ENCODE measurements around the gene CLDN14. TPM values are rescaled to one million over a fixed set of nuclear protein-coding genes. Genes with fewer than 3 reads are reported as not detected.

CLDN14 gene
- total RNA-seq, 1 donor from 2014 or later = not detected

GRCh38 chr21:36465478-36465877, 14.4 kb downstream of the CLDN14 start:
- Histone ChIP-seq H3K4me1 (no peaks in the 10 kb centered on the region), H3K27ac (no peak overlapping the region), H2AFZ (replicated peaks) (no peak overlapping the region), H3K79me2 (ENCODE audit: low read depth) (no peaks in the 10 kb centered on the region), H3K27me3 (no peaks in the 10 kb centered on the region), H3K36me3 (no peaks in the 10 kb centered on the region), H3K9me3 (ENCODE audit: low read depth) (no peaks in the 10 kb centered on the region), H4K20me1 (ENCODE audit: low read depth) (no peaks in the 10 kb centered on the region), H3K9ac (no peak overlapping the region), H3F3A (ENCODE audit: low read depth) (no peaks in the 10 kb centered on the region), H3K4me3 (no peak overlapping the region), H3K4me2 (no peak overlapping the region)
- Mint-ChIP-seq H3K27me3 (ENCODE audit: insufficient read depth, low read depth) (peaks cover 3% of the 10 kb centered on the region), H3K4me1 (peaks cover 3% of the 10 kb centered on the region), H3K9me3 (no peaks in the 10 kb centered on the region), H3K4me3 (no peak overlapping the region), H3K27ac (no peak overlapping the region), H3K36me3 (no peaks in the 10 kb centered on the region)
- no peak for DNase-seq (ENCODE audit: low spot score)
- TF ChIP-seq EZH2 (IDR thresholded peaks at IDR 0.05) = no peak
- no peak for TF ChIP-seq CTCF (IDR thresholded peaks at IDR 0.05)
- no peak for TF ChIP-seq EZH2phosphoT487 (IDR thresholded peaks at IDR 0.05)

GRCh38 chr21:36464590-36464989, 15.3 kb downstream of the CLDN14 start:
- peaks cover 2% of the 10 kb centered on the region for H3K27me3 Mint-ChIP-seq (ENCODE audit: insufficient read depth, low read depth)
- Histone ChIP-seq H3K27me3 (no peaks in the 10 kb centered on the region), H4K20me1 (ENCODE audit: low read depth) (no peaks in the 10 kb centered on the region), H3K36me3 (no peaks in the 10 kb centered on the region), H3K4me2 (no peak overlapping the region), H3K79me2 (ENCODE audit: low read depth) (no peaks in the 10 kb centered on the region), H3F3A (ENCODE audit: low read depth) (no peaks in the 10 kb centered on the region), H3K9me3 (ENCODE audit: low read depth) (no peaks in the 10 kb centered on the region), H2AFZ (replicated peaks) (no peak overlapping the region), H3K4me1 (no peaks in the 10 kb centered on the region), H3K9ac (no peak overlapping the region), H3K27ac (no peak overlapping the region), H3K4me3 (no peak overlapping the region)
- no peaks in the 10 kb centered on the region for H3K9me3 Mint-ChIP-seq
- no peak overlapping the region for H3K27ac Mint-ChIP-seq
- TF ChIP-seq CTCF (IDR thresholded peaks at IDR 0.05) (no peak), EZH2phosphoT487 (IDR thresholded peaks at IDR 0.05) (no peak), EZH2 (IDR thresholded peaks at IDR 0.05) (no peak)
- H3K4me3 Mint-ChIP-seq = no peak overlapping the region
- no peak for DNase-seq (ENCODE audit: low spot score)
- H3K36me3 Mint-ChIP-seq = no peaks in the 10 kb centered on the region
- H3K4me1 Mint-ChIP-seq = peaks cover 3% of the 10 kb centered on the region

DNA sequence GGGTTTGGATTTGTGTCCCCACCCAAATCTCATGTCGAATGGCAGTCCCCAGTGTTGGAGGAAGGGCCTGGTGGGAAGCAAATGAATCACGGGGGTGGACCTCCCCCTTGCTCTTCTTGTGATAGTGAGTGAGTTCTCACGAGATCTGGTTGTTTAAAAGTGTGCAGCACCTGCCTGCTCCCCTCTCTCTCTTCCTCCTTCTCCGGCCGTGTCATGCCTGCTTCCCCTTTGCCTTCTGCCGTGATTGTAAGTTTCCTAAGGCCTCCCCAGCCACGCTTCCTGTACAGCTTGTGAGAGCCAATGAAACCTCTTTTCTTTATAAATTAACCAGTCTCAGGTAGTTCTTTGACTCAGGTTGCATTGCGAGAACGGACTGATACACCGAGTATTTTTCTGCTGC, 15.9 kb downstream of the CLDN14 start:
- Histone ChIP-seq H3K27me3 (no peaks in the 10 kb centered on the region), H3K4me3 (no peak overlapping the region), H3K79me2 (ENCODE audit: low read depth) (no peaks in the 10 kb centered on the region), H4K20me1 (ENCODE audit: low read depth) (no peaks in the 10 kb centered on the region), H2AFZ (replicated peaks) (no peak overlapping the region), H3F3A (ENCODE audit: low read depth) (no peaks in the 10 kb centered on the region), H3K36me3 (no peaks in the 10 kb centered on the region), H3K9me3 (ENCODE audit: low read depth) (no peaks in the 10 kb centered on the region), H3K9ac (no peak overlapping the region), H3K4me2 (no peak overlapping the region), H3K27ac (no peak overlapping the region), H3K4me1 (no peaks in the 10 kb centered on the region)
- Mint-ChIP-seq H3K9me3 (no peaks in the 10 kb centered on the region), H3K27me3 (ENCODE audit: insufficient read depth, low read depth) (peaks cover 2% of the 10 kb centered on the region), H3K4me3 (no peak overlapping the region), H3K36me3 (no peaks in the 10 kb centered on the region), H3K4me1 (peaks cover 3% of the 10 kb centered on the region), H3K27ac (no peak overlapping the region)
- TF ChIP-seq CTCF (IDR thresholded peaks at IDR 0.05) = no peak
- no peak for TF ChIP-seq EZH2 (IDR thresholded peaks at IDR 0.05)
- TF ChIP-seq EZH2phosphoT487 (IDR thresholded peaks at IDR 0.05) = no peak
- no peak for DNase-seq (ENCODE audit: low spot score)

All from neural progenitor cell (in vitro differentiated cells).